ENCODE results near the gene HOXC10.

GRCh38 chr12:53993162-53994008, 8.4 kb downstream of the HOXC10 start:
- TF ChIP-seq FOXK2 (IDR thresholded peaks at IDR 0.05) (no peak), HDGF (IDR thresholded peaks at IDR 0.05; ENCODE audit: borderline replicate concordance) (no peak), BHLHE40 (IDR thresholded peaks at IDR 0.05; ENCODE audit: borderline replicate concordance) (no peak), FOXM1 (IDR thresholded peaks at IDR 0.05; ENCODE audit: borderline replicate concordance) (no peak)

Data from HEK293T (cell line).